NCI-H146 (cell line): ENCODE data around the gene AIFM3.
"Not testable (repeated sequence)": the region's sequence is repeated elsewhere in the genome, so short reads cannot be mapped to it uniquely, and the experiment has no call there.

ENCODE experiments used
- DNase-seq: peaks from one replicate; lab custom pipeline; 2025; lab: John Stamatoyannopoulos, UW

The AIFM3 gene

GRCh38 chr22:20992056-20992442, 25.0 kb downstream of the AIFM3 start:
- DNase-seq, result no peak

- no peak for DNase-seq
Observed at GRCh38 chr22:20992456-20993303, 25.6 kb downstream of the AIFM3 start.

- no peak for DNase-seq
Observed at GRCh38 chr22:20993304-20994127, 26.5 kb downstream of the AIFM3 start.

GRCh38 chr22:20994128-20994901, 27.3 kb downstream of the AIFM3 start:
- no peak for DNase-seq

DNA sequence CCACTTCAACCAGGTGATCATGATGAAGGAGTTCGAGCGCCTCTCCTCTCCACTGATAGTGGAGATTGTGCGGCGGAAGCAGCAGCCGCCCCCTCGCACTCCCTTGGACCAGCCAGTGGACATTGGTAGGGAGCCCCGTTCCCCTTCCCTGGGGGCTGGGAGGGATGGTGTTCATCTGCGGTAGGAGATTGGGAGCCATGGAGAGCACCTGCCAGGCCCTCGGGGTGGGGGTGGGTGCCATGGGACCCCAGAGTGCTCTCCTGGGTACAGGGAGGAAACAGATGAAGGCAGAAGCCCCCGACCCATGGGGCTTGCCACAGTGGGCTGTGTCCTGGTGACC, 27.8 kb downstream of the AIFM3 start:
- DNase-seq, result no peak

GRCh38 chr22:20995329-20996030, 28.4 kb downstream of the AIFM3 start:
- no peak for DNase-seq

DNA sequence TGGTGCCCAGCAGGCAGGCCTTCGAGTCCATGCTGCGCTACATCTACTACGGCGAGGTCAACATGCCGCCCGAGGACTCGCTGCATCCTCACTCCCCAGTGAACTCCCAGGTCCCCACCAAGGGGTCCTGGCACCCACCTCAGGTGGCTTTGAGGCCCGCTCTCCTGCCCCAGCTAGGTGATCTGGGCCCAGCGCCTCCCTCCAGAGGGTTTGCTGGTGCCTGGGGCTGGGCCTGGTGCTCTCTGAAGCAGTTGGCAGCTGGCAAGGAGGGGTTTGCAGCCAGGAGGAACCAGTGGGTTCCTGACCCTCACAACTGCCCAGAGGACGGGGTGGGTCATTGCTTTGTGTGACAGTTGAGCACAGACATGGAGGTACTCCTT, 29.0 kb downstream of the AIFM3 start:
- no peak for DNase-seq

- no peak for DNase-seq
Observed at GRCh38 chr22:20996598-20997535, 29.8 kb downstream of the AIFM3 start.

DNA sequence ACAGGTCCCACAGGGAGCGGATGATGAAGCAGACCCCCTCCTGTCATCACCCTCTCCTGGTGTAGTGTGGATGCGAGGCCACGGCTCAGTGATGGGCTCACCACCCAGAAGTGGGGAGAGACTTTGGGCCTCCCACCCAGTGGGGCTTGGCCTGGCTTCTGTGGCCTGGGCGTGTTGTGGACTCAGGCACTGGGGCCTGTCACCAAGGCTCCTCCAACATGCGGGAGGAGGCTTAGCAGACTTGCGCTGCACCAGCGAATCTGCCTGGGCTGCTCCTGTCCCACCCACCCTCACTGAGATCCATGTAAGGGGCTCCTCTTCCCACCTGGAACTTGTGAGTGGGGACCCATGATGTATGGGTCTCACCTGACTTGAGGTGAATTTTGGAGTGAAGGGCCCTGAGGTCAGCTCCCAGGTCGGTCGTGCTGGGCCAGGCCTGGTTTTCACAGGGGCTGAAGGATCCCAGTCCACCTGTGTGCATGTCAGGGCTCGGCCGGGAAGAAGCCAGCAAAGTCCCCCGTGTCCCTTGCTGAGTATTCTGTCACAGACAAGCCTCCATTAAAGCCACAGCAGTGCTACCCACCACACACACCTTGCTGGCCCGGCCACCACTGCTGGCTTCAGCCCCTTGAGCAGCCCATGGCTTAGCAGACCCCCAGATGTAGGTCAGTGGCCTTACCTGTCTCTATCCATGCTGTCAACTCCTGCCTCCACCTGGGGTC, 30.6 kb downstream of the AIFM3 start:
- DNase-seq, result no peak

DNA sequence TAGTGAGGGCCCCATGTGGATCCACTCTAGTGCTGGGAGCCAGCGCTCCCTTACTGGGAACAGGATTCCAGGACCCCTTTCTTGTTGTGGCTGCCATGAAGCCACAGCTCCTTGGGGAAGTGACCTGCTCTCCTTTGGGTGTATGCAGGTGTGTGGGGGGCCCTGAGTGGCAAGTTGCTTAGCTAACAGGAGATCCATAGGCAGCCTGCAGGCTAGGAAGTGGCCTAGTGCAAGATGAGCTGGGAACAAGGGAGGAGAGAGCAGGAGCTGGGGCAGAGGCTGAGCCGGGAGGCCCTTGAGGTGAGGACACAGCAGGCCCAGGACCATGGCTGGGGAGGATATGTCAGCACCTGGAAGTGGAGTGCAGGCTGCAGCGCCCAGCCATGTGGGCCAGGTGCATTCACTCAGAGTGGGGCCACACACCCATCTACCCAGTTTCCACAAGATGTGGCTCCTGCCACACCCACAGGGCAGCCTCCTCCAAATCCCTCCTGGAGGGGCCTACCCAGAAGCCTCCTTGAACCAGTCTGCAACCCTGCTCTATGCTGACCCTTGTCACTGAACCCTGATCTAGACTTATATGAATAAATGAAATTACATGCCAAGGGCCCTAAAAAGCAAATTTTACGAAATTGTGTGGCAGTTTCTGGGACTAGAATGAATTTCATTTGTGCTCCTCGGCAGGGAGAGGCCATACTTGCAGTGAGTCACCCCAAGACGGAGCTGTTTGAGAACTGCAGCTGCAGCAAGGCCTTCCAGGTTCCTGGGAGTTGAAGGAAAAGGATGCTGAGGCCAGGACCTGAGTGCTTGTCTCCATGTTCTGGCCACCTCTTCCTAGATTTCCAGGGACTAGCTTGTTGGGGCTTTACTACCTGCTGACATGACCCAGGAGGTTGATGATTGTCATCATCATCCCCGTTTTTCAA, 31.6 kb downstream of the AIFM3 start:
- no peak for DNase-seq

DNA sequence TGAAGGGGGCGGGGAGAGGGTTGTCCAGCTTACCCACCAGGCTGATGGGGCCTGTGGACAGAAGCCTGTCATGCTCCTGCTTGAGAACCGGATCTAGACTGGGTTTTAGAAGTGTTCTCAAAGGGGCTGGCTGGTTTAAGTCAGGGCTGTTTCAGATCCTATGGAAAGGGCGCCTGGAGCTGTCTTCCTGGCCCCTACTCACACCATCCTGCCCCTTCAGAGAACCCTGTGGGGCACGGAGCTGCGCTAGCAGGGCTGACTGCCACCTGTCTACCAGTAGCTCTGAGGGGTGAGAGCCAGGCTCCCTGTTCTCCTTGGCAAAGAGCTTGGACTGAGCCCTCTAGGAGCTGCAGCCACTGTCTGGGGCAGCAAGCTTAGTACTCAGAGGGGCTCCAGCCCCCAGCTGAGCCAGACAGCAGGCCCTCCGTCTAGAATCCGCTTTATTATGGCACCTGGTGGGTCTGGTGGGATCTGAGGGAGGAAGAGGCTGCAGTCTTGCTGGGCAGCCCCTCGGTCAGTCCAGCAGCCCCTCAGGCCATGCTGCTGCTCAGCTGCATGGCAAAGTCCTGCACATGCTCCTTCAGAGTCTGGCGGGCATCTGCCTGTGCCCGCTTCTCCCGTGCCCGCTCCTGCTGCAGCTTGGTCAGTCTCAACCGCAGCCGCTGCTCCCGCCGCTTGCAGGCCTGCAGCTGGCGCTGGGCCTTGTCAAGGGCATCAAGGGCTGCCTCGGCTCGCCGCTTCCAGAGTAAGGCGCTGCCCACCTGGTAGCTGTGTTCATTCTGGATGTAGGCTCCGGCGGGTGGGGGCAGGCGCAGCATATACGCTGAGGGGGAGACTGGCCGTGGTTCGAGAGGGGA, 32.5 kb downstream of the AIFM3 start:
- DNase-seq, result no peak

DNA sequence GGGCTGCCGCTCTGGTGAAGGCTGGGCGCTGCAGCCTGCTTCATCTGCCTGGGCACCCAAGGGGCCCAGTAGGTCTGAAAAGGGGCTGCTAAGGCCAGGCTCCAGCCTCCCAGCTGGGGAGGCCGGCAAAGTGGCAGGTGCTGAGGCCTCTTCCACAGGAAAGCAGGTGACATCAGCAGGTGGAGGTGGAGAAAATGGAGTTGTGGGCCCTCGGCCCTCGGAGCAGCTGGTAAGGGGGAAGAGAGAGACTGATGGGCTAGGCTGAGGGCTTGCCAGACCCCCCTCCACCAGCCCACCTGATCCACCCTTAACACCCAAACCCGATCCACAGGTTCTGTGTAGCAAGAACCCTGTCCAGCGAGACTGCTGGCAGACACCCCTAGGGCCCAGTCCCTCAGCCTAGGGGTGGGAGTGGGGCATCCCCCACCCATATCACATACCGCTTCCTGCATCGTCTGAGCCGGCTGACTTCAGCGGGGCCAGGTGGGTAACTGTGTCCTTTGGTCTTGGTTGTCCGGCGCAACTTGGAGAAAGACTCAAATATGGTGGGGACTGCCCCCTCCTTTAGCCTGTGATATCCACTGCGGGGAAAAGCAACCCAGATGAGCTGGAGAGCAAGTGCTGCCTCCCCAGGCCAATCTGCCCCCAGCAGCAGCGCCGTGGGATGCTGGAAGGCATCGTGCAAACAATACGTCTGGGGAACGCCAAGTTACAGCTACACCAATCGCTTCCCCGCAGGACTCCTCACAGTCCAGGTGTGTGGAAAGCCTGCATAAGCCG, 33.3 kb downstream of the AIFM3 start:
- peak; percentile 42 for DNase-seq

DNA sequence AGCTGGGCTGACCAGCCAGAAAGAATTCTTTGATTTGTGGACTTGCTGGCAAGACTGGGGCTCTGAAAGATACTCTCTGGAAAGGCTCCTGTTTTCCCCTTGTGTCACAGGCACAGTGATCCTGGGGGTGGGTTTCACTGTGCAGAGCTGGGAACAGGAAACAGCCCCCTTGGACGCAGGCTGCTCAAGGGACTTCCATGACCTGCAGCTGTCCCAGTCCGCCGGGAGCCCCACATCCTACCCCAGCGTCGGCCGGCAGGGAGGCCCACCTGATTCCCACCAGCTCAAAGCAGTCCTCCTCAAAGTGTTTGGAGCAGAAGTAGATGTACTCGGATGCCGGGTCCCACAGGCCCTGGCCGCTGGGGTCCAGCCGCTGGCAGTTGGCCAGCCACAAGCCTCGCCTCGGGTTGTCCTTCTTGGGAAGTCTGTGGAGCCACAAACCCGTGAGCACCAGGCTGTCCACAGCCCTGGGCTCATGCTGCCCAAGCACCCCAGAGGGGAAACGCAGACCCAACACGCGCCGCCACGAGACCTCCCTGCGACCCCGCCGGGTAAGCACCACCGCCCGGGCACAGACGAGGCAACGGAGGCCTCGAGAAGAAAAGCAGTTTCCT, 34.0 kb downstream of the AIFM3 start:
- no peak for DNase-seq

DNA sequence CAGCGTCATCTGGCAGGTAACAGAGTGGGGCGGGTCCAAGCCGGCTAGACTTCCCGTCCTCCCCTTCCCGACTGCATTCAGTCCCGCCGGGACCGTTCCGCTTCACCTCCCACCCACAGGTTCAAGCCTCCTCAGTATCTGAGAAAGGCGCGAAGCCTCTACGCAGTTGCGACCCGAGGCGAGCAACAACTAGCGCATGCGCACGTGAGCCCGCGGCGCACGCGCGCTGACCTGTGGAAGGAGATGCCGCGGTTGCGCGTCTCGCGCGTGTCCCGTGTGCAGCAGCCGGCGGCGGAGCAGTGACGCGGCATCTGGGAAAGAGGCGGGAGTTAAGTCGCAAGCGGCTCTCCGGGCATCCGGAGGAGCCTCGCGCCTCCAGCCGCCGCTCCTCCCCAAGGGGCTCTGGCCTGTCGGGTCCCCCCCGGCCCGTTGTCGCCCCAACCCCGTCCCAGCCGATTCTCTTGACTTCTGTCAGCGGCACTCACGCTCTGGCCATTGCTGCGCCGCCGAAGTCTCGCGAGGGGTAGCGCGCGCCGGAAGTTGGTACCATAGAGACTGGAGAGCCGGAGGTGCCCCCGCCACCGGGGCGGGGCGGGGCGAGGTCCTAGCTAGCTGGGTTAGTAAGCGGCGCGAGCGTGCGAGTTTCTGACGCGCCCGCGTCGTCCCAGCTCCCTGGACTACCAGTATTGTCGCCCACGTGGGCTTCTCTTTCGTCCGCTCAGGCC, 34.7 kb downstream of the AIFM3 start, which contains the start of gene THAP7:
Gene THAP7, minus strand, starts transcription at position 518 of the 725 bp plus-strand sequence. Its CDS starts 207 bp downstream, at position 311.
- DNase-seq, result peak; percentile 92

- DNase-seq, result peak; percentile 49
Observed at GRCh38 chr22:21003782-21004181, 36.7 kb downstream of the AIFM3 start.

- DNase-seq, result not testable (repeated sequence)
Observed at GRCh38 chr22:21009208-21009607, 42.2 kb downstream of the AIFM3 start.
